Fibroblast of lung (primary cell): Measurements from ENCODE around the gene C10orf71. TPM values are rescaled to one million over a fixed set of nuclear protein-coding genes. Genes with fewer than 3 reads are reported as not detected.

ENCODE experiments used
- DNase-seq, 2 donors: peaks; one replicate each; pipeline versions ENCODE4 v3.0.0 to v3.0.0-alpha.2; 2010; ENCODE audit warnings: low read depth in 2 of 2
- H2AFZ ChIP-seq: 2 replicates; pipeline ENCODE4 v1.5.1; 2012; ENCODE audit warnings: low read length, control low read depth, inconsistent platforms
- H3K27ac ChIP-seq: 2 replicates; pipeline ENCODE4 v1.5.1; 2011; ENCODE audit warnings: low read length, control low read depth; ENCODE audit not compliant: insufficient read depth
- H3K27me3 ChIP-seq: 2 replicates; pipeline ENCODE4 v1.5.1; 2011; ENCODE audit warnings: mild to moderate bottlenecking, low read length; ENCODE audit not compliant: control insufficient read depth, insufficient read depth
- H3K36me3 ChIP-seq: 2 replicates; pipeline ENCODE4 v1.5.1; 2011; ENCODE audit warnings: low read length; ENCODE audit not compliant: control insufficient read depth, insufficient read depth
- H3K4me1 ChIP-seq: 2 replicates; pipeline ENCODE4 v1.5.1; 2011; ENCODE audit warnings: low read length; ENCODE audit not compliant: control insufficient read depth, insufficient read depth; ENCODE audit errors: extremely low read depth
- H3K4me2 ChIP-seq: 2 replicates; pipeline ENCODE4 v1.5.1; 2011; ENCODE audit warnings: low read length, control low read depth; ENCODE audit not compliant: insufficient read depth; ENCODE audit errors: extremely low read depth
- H3K4me3 ChIP-seq, 4 experiments: fragments of 200-600 bp in 1 of 4; sonication (generic) in 1 of 4; replicated peaks in 1 of 4; 2 replicates each; pipeline ENCODE4 v1.5.1; 2011 to 2016; ENCODE audit warnings: low read length in 4 of 4, low read depth in 3 of 4, mild to moderate bottlenecking in 3 of 4, control low read depth in 2 of 4, inconsistent platforms in 1 of 4, mixed read lengths in 1 of 4; ENCODE audit not compliant: insufficient read depth in 1 of 4; ENCODE audit errors: control extremely low read depth in 1 of 4
- H3K79me2 ChIP-seq: 2 replicates; pipeline ENCODE4 v1.5.1; 2012; ENCODE audit warnings: mild to moderate bottlenecking, low read length, inconsistent platforms; ENCODE audit not compliant: control insufficient read depth, insufficient read depth
- H3K9ac ChIP-seq: 2 replicates; pipeline ENCODE4 v1.5.1; 2011; ENCODE audit warnings: mild to moderate bottlenecking, low read length, control low read depth; ENCODE audit not compliant: insufficient read depth
- H3K9me3 ChIP-seq: 2 replicates; pipeline ENCODE4 v1.5.1; 2012; ENCODE audit warnings: low read depth, low read length; ENCODE audit not compliant: control insufficient read depth, insufficient read depth
- H4K20me1 ChIP-seq: 2 replicates; pipeline ENCODE4 v1.5.1; 2011; ENCODE audit warnings: low read length; ENCODE audit not compliant: control insufficient read depth, insufficient read depth; ENCODE audit errors: extremely low read depth
- EZH2 ChIP-seq: IDR thresholded peaks from 2 replicates; pipeline ENCODE4 v1.5.1; 2012; ENCODE audit warnings: low read length, control low read depth, mild to moderate bottlenecking; ENCODE audit errors: missing control alignments
- polyA plus RNA-seq, 2 donors: library from polyadenylated mRNA; depleted of rRNA in 1 of 2; stranded (reverse) in 1 of 2; unstranded in 1 of 2; fragments of >200 nt; gene quantifications; 2 replicates each; pipeline ENCODE4 v1.2.1, GENCODE V29; 2011 to 2012; ENCODE audit warnings: missing spikeins in 1 of 2
- total RNA-seq: library from RNA; depleted of rRNA; stranded (reverse); fragments of >200 nt; gene quantifications from 2 replicates; pipeline ENCODE4 v1.2.1, GENCODE V29; 2014
- TF ChIP-seq, protein P1 (sequence below), 2 donors: IDR thresholded peaks in 1 of 2; conservative IDR thresholded peaks in 1 of 2; 1 replicate in 1 of 2; 2 replicates in 1 of 2; pipeline ENCODE4 v1.5.1; 2011 to 2012; ENCODE audit warnings: low read length in 2 of 2, control low read depth in 1 of 2, inconsistent platforms in 1 of 2, low read depth in 1 of 2, mild to moderate bottlenecking in 1 of 2

The C10orf71 gene
- total and polyA plus RNA-seq, 2 donors (not counting 1 experiment from before 2014, with no cell fraction given): not detected

DNA sequence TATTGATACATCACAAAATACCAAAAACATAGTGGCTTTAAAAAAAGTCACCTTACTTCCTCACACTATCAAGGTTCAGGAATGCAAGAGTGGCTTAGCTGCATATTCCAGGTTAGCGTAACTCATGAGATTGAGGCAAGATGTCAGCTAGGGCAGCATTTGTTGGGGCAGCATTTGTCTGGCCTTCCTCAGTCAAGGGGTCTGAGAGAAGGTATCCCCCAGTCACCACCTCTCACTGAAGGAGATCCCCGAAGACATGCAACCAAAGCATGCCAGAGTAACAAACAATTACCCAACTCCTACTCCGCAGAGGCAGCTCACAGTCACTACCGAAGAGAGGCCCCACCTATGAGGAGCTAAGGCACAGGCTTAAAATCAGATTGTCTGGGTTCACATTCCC, 48.4 kb downstream of the C10orf71 start:
- Histone ChIP-seq H3K79me2 (no peaks in the 10 kb centered on the region), H3K27ac (no peak overlapping the region), H3K4me2 (no peak overlapping the region), H3K4me1 (no peaks in the 10 kb centered on the region), H3K27me3 (no peaks in the 10 kb centered on the region), H4K20me1 (peaks cover 3% of the 10 kb centered on the region), H2AFZ (no peak overlapping the region), H3K36me3 (no peaks in the 10 kb centered on the region), H3K9ac (no peak overlapping the region), H3K9me3 (no peaks in the 10 kb centered on the region), H3K4me3 (no peak overlapping the region)
- DNase-seq: no peak
- TF ChIP-seq, protein P1, sequence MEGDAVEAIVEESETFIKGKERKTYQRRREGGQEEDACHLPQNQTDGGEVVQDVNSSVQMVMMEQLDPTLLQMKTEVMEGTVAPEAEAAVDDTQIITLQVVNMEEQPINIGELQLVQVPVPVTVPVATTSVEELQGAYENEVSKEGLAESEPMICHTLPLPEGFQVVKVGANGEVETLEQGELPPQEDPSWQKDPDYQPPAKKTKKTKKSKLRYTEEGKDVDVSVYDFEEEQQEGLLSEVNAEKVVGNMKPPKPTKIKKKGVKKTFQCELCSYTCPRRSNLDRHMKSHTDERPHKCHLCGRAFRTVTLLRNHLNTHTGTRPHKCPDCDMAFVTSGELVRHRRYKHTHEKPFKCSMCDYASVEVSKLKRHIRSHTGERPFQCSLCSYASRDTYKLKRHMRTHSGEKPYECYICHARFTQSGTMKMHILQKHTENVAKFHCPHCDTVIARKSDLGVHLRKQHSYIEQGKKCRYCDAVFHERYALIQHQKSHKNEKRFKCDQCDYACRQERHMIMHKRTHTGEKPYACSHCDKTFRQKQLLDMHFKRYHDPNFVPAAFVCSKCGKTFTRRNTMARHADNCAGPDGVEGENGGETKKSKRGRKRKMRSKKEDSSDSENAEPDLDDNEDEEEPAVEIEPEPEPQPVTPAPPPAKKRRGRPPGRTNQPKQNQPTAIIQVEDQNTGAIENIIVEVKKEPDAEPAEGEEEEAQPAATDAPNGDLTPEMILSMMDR (conservative IDR thresholded peaks at IDR 0.05 in 1 of 2, IDR thresholded peaks at IDR 0.05 in 1 of 2; ENCODE audit: low read depth in 1 of 2, low read length in 2 of 2): no peak
- TF ChIP-seq EZH2: no peak

DNA sequence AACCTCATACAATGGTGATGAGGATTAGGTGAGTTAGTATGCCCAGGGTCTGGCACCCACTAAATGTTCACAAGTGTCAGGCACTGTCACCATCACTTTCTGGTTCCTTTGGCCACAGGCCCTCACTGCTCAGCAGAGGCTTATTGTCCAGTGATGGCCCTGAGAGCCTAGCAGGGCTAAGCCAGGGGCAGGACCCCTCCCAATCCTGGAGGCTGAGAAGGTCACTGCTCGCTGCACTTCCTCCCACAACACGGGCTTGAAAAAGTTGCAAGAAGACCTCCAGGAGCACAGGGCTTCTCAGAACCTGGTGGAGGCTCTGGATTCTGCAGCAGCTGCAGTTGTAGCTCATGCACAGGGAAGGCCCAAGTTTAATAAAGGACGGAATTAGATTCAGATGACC, 48.9 kb downstream of the C10orf71 start:
- no peaks in the 10 kb centered on the region for H3K79me2 ChIP-seq
- no peak overlapping the region for H3K27ac ChIP-seq
- no peaks in the 10 kb centered on the region for H3K36me3 ChIP-seq
- H3K4me1 ChIP-seq: no peaks in the 10 kb centered on the region
- no peak for DNase-seq
- H2AFZ ChIP-seq: no peak overlapping the region
- no peaks in the 10 kb centered on the region for H3K9me3 ChIP-seq
- H3K9ac ChIP-seq: no peak overlapping the region
- H3K27me3 ChIP-seq: no peaks in the 10 kb centered on the region
- no peak for TF ChIP-seq EZH2
- TF ChIP-seq, protein P1 (conservative IDR thresholded peaks at IDR 0.05 in 1 of 2, IDR thresholded peaks at IDR 0.05 in 1 of 2; ENCODE audit: low read depth in 1 of 2, low read length in 2 of 2): no peak
- no peak overlapping the region for H3K4me3 ChIP-seq
- H3K4me2 ChIP-seq: no peak overlapping the region
- H4K20me1 ChIP-seq: peaks cover 3% of the 10 kb centered on the region

DNA sequence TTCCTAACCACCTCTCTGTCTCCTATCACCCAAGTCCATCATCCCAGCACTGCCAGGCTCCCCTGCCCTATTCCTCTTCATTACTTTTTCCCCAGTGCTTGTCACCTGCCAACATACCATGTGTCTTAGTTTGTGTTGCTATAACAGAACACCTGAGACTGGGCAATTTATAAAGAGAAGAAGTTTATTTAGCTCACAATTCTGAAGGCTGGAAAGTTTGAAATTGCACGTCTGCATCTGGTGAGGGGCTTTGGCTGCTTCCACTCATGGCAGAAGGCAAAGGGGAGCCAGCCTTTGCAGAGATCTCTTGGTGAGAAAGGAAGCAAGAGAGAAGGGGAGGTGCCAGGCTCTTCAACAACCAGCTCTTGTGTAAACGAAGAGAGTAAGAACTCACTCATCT, 49.6 kb downstream of the C10orf71 start:
- no peak overlapping the region for H3K27ac ChIP-seq
- no peaks in the 10 kb centered on the region for H3K4me1 ChIP-seq
- no peaks in the 10 kb centered on the region for H3K9me3 ChIP-seq
- no peak for DNase-seq
- no peaks in the 10 kb centered on the region for H3K27me3 ChIP-seq
- no peak for TF ChIP-seq EZH2
- TF ChIP-seq, protein P1 (conservative IDR thresholded peaks at IDR 0.05 in 1 of 2, IDR thresholded peaks at IDR 0.05 in 1 of 2; ENCODE audit: low read depth in 1 of 2, low read length in 2 of 2): no peak
- no peaks in the 10 kb centered on the region for H3K79me2 ChIP-seq
- H3K4me3 ChIP-seq: no peak overlapping the region
- no peak overlapping the region for H3K4me2 ChIP-seq
- H3K9ac ChIP-seq: no peak overlapping the region
- H4K20me1 ChIP-seq: peaks cover 3% of the 10 kb centered on the region
- no peak overlapping the region for H2AFZ ChIP-seq
- no peaks in the 10 kb centered on the region for H3K36me3 ChIP-seq
